H9 (cell line): ENCODE results near the gene ZBTB48. TPM values are rescaled to one million over a fixed set of nuclear protein-coding genes. Genes with fewer than 3 reads are reported as not detected.

Experiments used
- DNase-seq: peaks from one replicate; pipeline ENCODE4 v3.0.0-alpha.2; 2017
- H2AFZ ChIP-seq: one replicate; pipeline ENCODE4 v1.6.1; 2013; ENCODE audit warnings: mild to moderate bottlenecking, low read length, control low read depth, moderate library complexity
- H2AK5ac ChIP-seq: 2 replicates; pipeline ENCODE4 v1.6.1; 2013; ENCODE audit warnings: low read length, control low read depth, mixed read lengths; ENCODE audit not compliant: insufficient read length
- H2BK120ac ChIP-seq: one replicate; pipeline ENCODE4 v1.6.1; 2013; ENCODE audit warnings: low read depth, mild to moderate bottlenecking, low read length, control low read depth, inconsistent platforms; ENCODE audit not compliant: poor library complexity, severe bottlenecking
- H2BK12ac ChIP-seq: 2 replicates; pipeline ENCODE4 v1.6.1; 2013; ENCODE audit warnings: low read length, control low read depth, mixed read lengths, low read depth; ENCODE audit not compliant: insufficient read length
- H2BK15ac ChIP-seq: 2 replicates; pipeline ENCODE4 v1.6.1; 2013; ENCODE audit warnings: low read depth, low read length, control low read depth
- H2BK20ac ChIP-seq: one replicate; pipeline ENCODE4 v1.6.1; 2013; ENCODE audit warnings: low read depth, mild to moderate bottlenecking, low read length, control low read depth, inconsistent platforms; ENCODE audit not compliant: poor library complexity, severe bottlenecking
- H2BK5ac ChIP-seq: 2 replicates; pipeline ENCODE4 v1.6.1; 2013; ENCODE audit warnings: low read length, control low read depth, mixed read lengths; ENCODE audit not compliant: insufficient read length
- H3K14ac ChIP-seq: 2 replicates; pipeline ENCODE4 v1.6.1; 2013; ENCODE audit warnings: low read length, control low read depth; ENCODE audit not compliant: insufficient read depth
- H3K18ac ChIP-seq: 2 replicates; pipeline ENCODE4 v1.6.1; 2013; ENCODE audit warnings: low read depth, mild to moderate bottlenecking, mixed read lengths, low read length, control low read depth; ENCODE audit not compliant: insufficient read length
- H3K23ac ChIP-seq: 2 replicates; pipeline ENCODE4 v1.6.1; 2013; ENCODE audit warnings: low read length, control low read depth, mixed read lengths, low read depth; ENCODE audit not compliant: insufficient read length
- H3K23me2 ChIP-seq: 2 replicates; pipeline ENCODE4 v1.6.1; 2013; ENCODE audit warnings: low read depth, mild to moderate bottlenecking, mixed read lengths, low read length, control low read depth; ENCODE audit not compliant: insufficient read length, poor library complexity, severe bottlenecking
- H3K27ac ChIP-seq: 2 replicates; pipeline ENCODE4 v1.5.1; 2013; ENCODE audit warnings: low read length, control low read depth, mixed read lengths, low read depth; ENCODE audit not compliant: insufficient read length
- H3K27me3 ChIP-seq: 2 replicates; pipeline ENCODE4 v1.6.1; 2013; ENCODE audit warnings: low read length, control low read depth, inconsistent platforms; ENCODE audit not compliant: insufficient read depth
- H3K4ac ChIP-seq: 2 replicates; pipeline ENCODE4 v1.6.1; 2013; ENCODE audit warnings: low read depth, mild to moderate bottlenecking, control low read depth, inconsistent platforms, low read length, moderate library complexity
- H3K4me1 ChIP-seq: 2 replicates; pipeline ENCODE4 v1.6.1; 2013; ENCODE audit warnings: low read length, control low read depth, inconsistent platforms; ENCODE audit not compliant: insufficient read depth
- H3K4me2 ChIP-seq: 2 replicates; pipeline ENCODE4 v1.6.1; 2013; ENCODE audit warnings: low read length, control low read depth, mixed read lengths; ENCODE audit not compliant: insufficient read length, insufficient read depth
- H3K56ac ChIP-seq: 2 replicates; pipeline ENCODE4 v1.6.1; 2013; ENCODE audit warnings: low read depth, mild to moderate bottlenecking, mixed read lengths, low read length, control low read depth; ENCODE audit not compliant: insufficient read length
- H3K79me1 ChIP-seq: 2 replicates; pipeline ENCODE4 v1.6.1; 2013; ENCODE audit warnings: low read depth, mild to moderate bottlenecking, moderate library complexity, low read length, control low read depth, inconsistent platforms; ENCODE audit not compliant: insufficient read depth, poor library complexity, severe bottlenecking
- H3K79me2 ChIP-seq: 2 replicates; pipeline ENCODE4 v1.6.1; 2013; ENCODE audit warnings: low read length, control low read depth, inconsistent platforms; ENCODE audit not compliant: insufficient read depth
- H3K9ac ChIP-seq: 2 replicates; pipeline ENCODE4 v1.6.1; 2013; ENCODE audit warnings: low read length, control low read depth, mixed read lengths; ENCODE audit not compliant: insufficient read length; ENCODE audit errors: extremely low read depth
- H3K9me3 ChIP-seq: one replicate; pipeline ENCODE4 v1.6.1; 2013; ENCODE audit warnings: low read depth, low read length, inconsistent platforms; ENCODE audit not compliant: control insufficient read depth
- H3T11ph ChIP-seq: one replicate; pipeline ENCODE4 v1.6.1; 2013; ENCODE audit warnings: mild to moderate bottlenecking, low read length, control low read depth, inconsistent platforms
- H4K20me1 ChIP-seq: one replicate; pipeline ENCODE4 v1.6.1; 2013; ENCODE audit not compliant: control insufficient read depth, insufficient read length, insufficient read depth
- H4K5ac ChIP-seq: 2 replicates; pipeline ENCODE4 v1.6.1; 2013; ENCODE audit warnings: low read depth, mild to moderate bottlenecking, mixed read lengths, low read length, control low read depth; ENCODE audit not compliant: insufficient read length
- H4K8ac ChIP-seq: replicated peaks from 2 replicates; pipeline ENCODE4 v1.6.1; 2013; ENCODE audit warnings: low read length, control low read depth, mixed read lengths, low read depth; ENCODE audit not compliant: insufficient read length
- H4K91ac ChIP-seq: 2 replicates; pipeline ENCODE4 v1.6.1; 2013; ENCODE audit warnings: low read depth, mild to moderate bottlenecking, moderate library complexity, mixed read lengths, low read length, control low read depth; ENCODE audit not compliant: insufficient read length
- H3K27ac Mint-ChIP-seq, 3 experiments: 2 replicates in 2 of 3; 3 replicates in 1 of 3; pipeline ENCODE4 v1.8.0; 2020 to 2021; ENCODE audit warnings: mixed read lengths in 3 of 3, mild to moderate bottlenecking in 1 of 3, moderate library complexity in 1 of 3
- H3K27me3 Mint-ChIP-seq: 2 replicates; pipeline ENCODE4 v1.8.0; 2021; ENCODE audit warnings: low read depth, mild to moderate bottlenecking, moderate library complexity, mixed read lengths
- H3K36me3 Mint-ChIP-seq, 3 experiments: 2 replicates in 2 of 3; 3 replicates in 1 of 3; pipeline ENCODE4 v1.8.0; 2020 to 2021; ENCODE audit warnings: low read depth in 3 of 3, mixed read lengths in 3 of 3; ENCODE audit not compliant: insufficient read depth in 1 of 3
- H3K4me1 Mint-ChIP-seq, 2 experiments: 2 replicates each; pipeline ENCODE4 v1.8.0; 2020; ENCODE audit warnings: mixed read lengths in 2 of 2
- H3K4me3 Mint-ChIP-seq, 2 experiments: 2 replicates in 1 of 2; 3 replicates in 1 of 2; pipeline ENCODE4 v1.8.0; 2020 to 2021; ENCODE audit warnings: mild to moderate bottlenecking in 2 of 2, mixed read lengths in 2 of 2, moderate library complexity in 1 of 2
- H3K9me3 Mint-ChIP-seq, 2 experiments: 2 replicates in 1 of 2; 3 replicates in 1 of 2; pipeline ENCODE4 v1.8.0; 2020; ENCODE audit warnings: mild to moderate bottlenecking in 2 of 2, mixed read lengths in 2 of 2, moderate library complexity in 1 of 2
- CTCF ChIP-seq: fragments of 200-600 bp; sonication (generic); conservative IDR thresholded peaks from 3 replicates; pipeline ENCODE4 v1.8.0; 2021; ENCODE audit warnings: antibody characterized with exemption, mild to moderate bottlenecking
- WGBS: extraction: QIAGEN DNeasy Blood & Tissue Kit; methylation state at CpG from one replicate; pipeline ENCODE4 v1.1.7; 2013; ENCODE audit warnings: missing lambda C conversion rate, low lambda C conversion rate, mixed read lengths; ENCODE audit not compliant: insufficient read length; ENCODE audit errors: extremely low coverage; 5-methylcytosine and 5-hydroxymethylcytosine counted together
- total RNA-seq: library from RNA; stranded (reverse); gene quantifications from 2 replicates; pipeline ENCODE4 v1.2.1, GENCODE V29; 2021

ZBTB48 gene
- total RNA-seq, 1 experiment from 2014 or later, result 33.2 TPM

- H3K27ac Mint-ChIP-seq, result peak overlapping the region in 1 of 3 experiments; percentile 40; a peak in 1 of 7 replicates
- Histone ChIP-seq H4K20me1 (no peaks in the 10 kb centered on the region), H3K18ac (no peak overlapping the region), H3K79me2 (no peaks in the 10 kb centered on the region), H2BK12ac (no peak overlapping the region), H3K9me3 (no peaks in the 10 kb centered on the region), H3K27me3 (no peaks in the 10 kb centered on the region), H4K5ac (no peak overlapping the region), H3K27ac (no peak overlapping the region), H2BK5ac (no peak overlapping the region), H3T11ph (no peak overlapping the region), H2BK120ac (no peak overlapping the region), H3K14ac (no peak overlapping the region), H3K4me2 (no peak overlapping the region), H2AFZ (no peak overlapping the region), H4K91ac (no peak overlapping the region), H3K23ac (no peak overlapping the region), H2AK5ac (no peak overlapping the region), H3K23me2 (no peaks in the 10 kb centered on the region), H3K79me1 (no peaks in the 10 kb centered on the region), H3K56ac (no peak overlapping the region), H3K9ac (no peak overlapping the region), H3K4ac (no peak overlapping the region), H2BK15ac (no peak overlapping the region), H2BK20ac (no peak overlapping the region), H4K8ac (no peak overlapping the region), H3K4me1 (no peaks in the 10 kb centered on the region)
- no CpG with 5 or more reads among the region's 24 CpGs for WGBS
- H3K27me3 Mint-ChIP-seq, result no peaks in the 10 kb centered on the region
- H3K4me3 Mint-ChIP-seq, result no peak overlapping the region
- peaks cover 0 to 3% of the 10 kb centered on the region in 2 experiments; a peak in 1 of 4 replicates for H3K4me1 Mint-ChIP-seq
- DNase-seq, result no peak
- H3K9me3 Mint-ChIP-seq, result no peaks in the 10 kb centered on the region
- peaks cover 11 to 44% (median 42%) of the 10 kb centered on the region in 3 experiments; a peak in 6 of 7 replicates for H3K36me3 Mint-ChIP-seq
- no peak for TF ChIP-seq CTCF
Observed at GRCh38 chr1:6588893-6589520, 9.2 kb downstream of the ZBTB48 start.
